Activated CD8-positive, alpha-beta memory T cell treated with anti-CD3 and anti-CD28 coated beads, Interleukin-2, amount 50 U/mL, for 1 hour (primary cell): ENCODE measurements around the gene VAMP2.
A peak's percentile ranks its signal among the peaks of the same experiment; 100 is the strongest.

ENCODE experiments used
- DNase-seq: peaks from one replicate; pipeline ENCODE4 v3.0.0-alpha.2; 2020; ENCODE audit errors: extremely low read depth

The VAMP2 gene

DNA sequence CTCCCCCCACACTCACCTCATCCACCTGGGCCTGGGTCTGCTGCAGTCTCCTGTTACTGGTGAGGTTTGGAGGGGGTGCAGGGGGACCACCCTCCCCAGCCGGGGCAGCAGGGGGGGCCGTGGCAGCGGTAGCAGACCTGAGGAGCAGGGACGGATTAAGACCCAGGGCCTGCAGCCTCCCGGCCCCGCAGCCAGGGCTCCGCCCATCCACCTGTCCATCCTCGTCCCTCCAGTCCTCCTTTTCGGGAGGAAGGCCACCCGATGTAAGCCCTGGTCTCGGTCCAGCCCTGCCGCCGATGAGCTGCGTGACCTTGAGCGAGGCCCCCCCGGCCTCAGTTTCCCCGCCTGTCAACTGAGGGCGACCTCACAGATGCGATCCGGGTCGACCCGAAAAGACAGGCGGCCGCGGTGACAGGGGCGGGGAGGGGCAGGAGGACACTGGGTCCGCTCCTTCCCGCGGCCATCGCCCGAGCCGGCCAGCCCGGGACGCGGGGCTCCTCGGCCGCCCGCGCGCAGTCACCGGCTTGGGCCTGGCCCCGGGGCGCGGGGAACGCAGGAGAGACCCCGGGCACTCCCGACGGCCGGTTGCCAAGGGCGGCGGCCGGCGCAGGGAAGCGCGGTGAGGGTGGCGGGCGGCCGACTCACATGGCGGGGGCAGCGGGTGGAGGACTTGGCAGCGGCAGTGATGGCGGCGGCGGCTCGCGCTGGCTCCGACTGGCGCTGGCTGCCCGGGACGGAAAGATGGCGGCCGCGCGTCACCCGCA, at the start of gene VAMP2:
Gene VAMP2, minus strand, starts transcription at position 716 of the 764 bp plus-strand sequence. Its CDS starts 69 bp downstream, at position 647.
- DNase-seq = no peak

GRCh38 chr17:8210761-8211458, 48.2 kb upstream of the VAMP2 start:
- no peak for DNase-seq

DNA sequence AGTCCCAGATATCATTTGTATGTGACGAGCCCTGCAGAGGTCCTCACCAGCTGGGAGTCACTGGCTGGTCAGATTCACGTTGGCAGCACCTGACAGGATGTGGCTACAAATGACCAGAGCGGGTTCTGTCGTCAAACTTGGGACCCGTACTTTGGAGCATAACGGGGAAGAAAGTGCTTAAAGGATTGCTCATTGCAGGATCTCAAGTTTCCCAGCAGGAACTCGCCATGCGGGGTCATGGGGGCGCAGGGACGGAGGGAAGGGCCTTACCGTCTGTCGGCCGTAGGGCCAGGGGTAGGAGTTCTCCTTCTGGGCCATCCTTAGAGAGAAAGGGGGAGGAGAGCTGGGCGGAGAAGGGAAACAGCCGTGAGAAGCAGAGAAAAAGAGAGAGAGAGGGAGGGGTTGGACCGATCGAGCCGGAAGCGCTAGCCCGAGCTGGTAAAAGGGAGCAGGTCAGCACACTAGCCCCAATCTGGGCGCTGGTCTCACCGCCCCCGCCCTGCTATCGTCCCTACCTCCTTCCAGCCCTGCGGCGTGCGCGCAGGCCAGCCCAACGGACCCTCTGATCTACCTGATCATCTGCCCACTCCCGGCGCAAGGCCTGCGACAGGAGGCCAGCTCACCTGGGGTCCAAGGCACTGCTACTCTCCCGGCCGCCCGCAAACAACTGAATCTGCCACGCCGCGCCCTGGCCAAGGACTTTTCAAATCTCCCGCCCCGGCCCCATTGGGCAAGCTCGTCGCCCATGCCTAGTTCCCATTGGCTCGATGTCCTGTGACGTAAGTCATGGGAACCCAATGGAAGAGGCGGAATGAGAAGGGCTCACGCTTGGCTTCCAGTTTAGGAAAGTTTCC, 47.4 kb upstream of the VAMP2 start, which contains the start of gene AURKB:
Gene AURKB, minus strand, starts transcription at position 669 of the 854 bp plus-strand sequence. Its CDS starts 351 bp downstream, at position 318.
- peak; percentile 85 for DNase-seq

GRCh38 chr17:8206536-8206935, 43.8 kb upstream of the VAMP2 start:
- DNase-seq = no peak

GRCh38 chr17:8204761-8205555, 42.2 kb upstream of the VAMP2 start:
- no peak for DNase-seq

GRCh38 chr17:8192070-8192815, 29.5 kb upstream of the VAMP2 start:
- peak; percentile 28 for DNase-seq

DNA sequence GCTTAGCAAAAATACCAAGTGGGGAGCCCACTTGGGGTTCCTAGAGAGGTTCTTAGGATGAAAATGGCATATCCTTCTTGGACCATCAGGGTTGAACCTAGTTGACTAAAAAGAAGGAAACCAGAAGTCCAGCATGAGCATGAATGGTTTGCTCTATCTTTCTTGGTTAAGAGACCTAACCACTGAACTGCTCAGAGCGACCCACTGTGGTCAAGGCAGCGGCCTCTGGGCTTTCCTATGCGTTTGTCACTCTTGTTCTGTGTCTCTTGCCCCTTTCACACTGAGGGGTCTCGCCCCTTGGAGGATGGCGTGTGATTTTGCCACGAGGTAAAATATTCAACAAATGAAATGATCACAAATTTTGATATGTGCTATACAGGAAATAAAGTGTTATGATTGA, 27.8 kb upstream of the VAMP2 start:
- no peak for DNase-seq

- DNase-seq = peak; percentile 86
These were observed 27.1 kb upstream of the VAMP2 start, which contains the start of gene BORCS6 for GRCh38 chr17:8189711-8190477. Gene BORCS6, minus strand, starts transcription at chr17:8190180. Its CDS starts 40 bp downstream, at chr17:8190140.

DNA sequence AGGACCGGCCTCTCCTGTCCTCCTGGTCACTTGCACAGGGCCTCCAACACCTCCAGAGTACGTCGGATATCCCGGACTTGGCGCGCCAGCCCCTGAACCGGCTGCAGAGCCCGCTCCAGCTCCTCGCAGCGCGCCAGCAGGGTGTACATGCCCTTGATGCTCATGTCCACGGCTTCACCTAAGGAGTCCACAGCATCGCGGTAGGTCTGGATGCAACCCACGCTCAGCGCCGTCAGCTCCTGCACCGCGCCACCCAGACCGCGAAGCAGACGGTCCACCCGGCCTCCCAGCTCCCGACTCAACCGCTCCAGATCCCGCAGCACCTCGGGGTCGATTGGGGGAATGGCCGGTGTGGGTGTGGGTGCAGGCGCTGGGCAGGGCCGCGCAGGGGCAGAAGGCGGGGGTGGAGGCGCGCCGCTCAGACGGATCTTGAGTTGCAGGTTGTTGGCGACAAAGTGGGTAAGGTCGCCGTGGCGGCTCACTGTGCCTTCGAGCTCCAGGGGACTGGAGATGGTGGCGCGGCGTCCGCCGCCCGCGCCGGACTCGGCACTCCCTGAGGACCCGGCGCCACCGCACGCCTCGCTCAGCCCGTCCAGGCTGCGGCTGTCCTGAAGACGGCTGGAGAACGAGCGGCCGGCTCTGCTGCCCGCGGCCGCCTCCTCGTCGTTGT, 26.4 kb upstream of the VAMP2 start:
- DNase-seq = no peak

GRCh38 chr17:8188263-8188839, 25.6 kb upstream of the VAMP2 start:
- DNase-seq = no peak

- DNase-seq = peak; percentile 69
These were observed 24.9 kb upstream of the VAMP2 start for GRCh38 chr17:8187517-8188262.

DNA sequence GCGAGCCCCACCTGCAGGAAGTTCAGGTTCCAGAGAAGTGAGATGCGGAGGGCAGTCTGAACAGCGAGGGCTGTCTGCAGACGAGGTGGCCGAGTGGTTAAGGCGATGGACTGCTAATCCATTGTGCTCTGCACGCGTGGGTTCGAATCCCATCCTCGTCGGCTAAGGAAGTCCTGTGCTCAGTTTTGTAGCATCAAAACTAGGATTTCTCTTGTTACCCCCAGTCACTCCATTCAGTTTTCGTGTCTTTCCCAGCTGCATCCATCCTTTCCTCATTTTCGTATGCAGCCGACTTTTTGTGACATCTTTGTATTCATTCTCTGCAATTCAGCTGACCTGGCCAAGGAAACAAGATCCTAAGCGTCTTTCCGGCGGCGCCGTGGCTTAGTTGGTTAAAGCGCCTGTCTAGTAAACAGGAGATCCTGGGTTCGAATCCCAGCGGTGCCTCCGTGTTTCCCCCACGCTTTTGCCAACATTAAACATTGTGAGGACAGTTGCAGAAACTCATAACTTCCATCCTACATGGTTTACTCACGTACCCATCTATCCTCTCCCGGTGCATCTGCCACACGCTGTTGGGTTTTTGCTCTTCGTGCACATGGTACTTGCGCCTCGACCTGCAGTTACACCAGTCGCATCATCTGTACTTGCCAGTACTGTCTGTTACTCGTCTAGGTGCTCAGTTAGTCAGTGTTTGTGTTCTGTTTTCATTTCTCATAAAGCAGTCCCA, 24.2 kb upstream of the VAMP2 start:
- peak; percentile 85 for DNase-seq

GRCh38 chr17:8186446-8186786, 23.7 kb upstream of the VAMP2 start:
- DNase-seq = no peak

GRCh38 chr17:8185582-8186445, 23.1 kb upstream of the VAMP2 start:
- DNase-seq = peak; percentile 61

GRCh38 chr17:8176998-8177731, 14.4 kb upstream of the VAMP2 start:
- no peak for DNase-seq
